Breast epithelium (tissue), 3 donors: Measurements from ENCODE around the gene TFF3.

Experiments
- CTCF ChIP-seq, 3 donors: fragments of 450-650 bp; IDR thresholded peaks; one replicate each; pipeline ENCODE4 v1.5.1; 2016 to 2017; ENCODE audit warnings: antibody characterized with exemption in 3 of 3, mild to moderate bottlenecking in 3 of 3, moderate library complexity in 3 of 3
- POLR2A ChIP-seq: fragments of 450-650 bp; IDR thresholded peaks from one replicate; pipeline ENCODE4 v1.6.1; 2016; ENCODE audit warnings: antibody characterized with exemption, mild to moderate bottlenecking, moderate library complexity
- POLR2AphosphoS5 ChIP-seq, 3 donors: sonication (generic); formaldehyde crosslinking; IDR thresholded peaks; one replicate each; pipeline ENCODE4 v1.6.1; 2017; ENCODE audit warnings: antibody characterized with exemption in 3 of 3

DNA sequence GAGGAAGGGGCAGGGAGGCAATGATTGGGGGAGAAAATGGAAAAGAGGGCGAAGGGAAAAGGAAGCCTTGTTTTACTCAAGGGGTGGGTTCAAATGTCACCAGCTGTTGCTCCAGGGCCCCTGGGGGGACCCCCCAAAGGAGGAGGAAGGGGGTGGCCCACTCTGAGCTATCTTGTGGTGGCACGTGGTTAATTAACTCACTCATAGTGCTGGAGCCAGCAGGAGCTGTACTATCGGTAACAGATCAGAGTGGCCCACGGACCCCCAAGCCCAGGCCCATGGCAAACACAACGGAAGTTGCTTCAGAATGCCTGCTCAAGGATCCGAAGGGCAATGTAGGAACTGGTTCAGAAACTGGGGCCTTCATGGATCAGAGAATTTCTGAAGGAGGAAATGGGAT, 28.3 kb upstream of the TFF3 start:
- TF ChIP-seq CTCF (IDR thresholded peaks at IDR 0.05) (no peak), POLR2A (no peak), POLR2AphosphoS5 (IDR thresholded peaks at IDR 0.05) (no peak)
